HepG2 (cell line): Measurements from ENCODE around the gene SLC35B4. TPM values are rescaled to one million over a fixed set of nuclear protein-coding genes. Genes with fewer than 3 reads are reported as not detected.

ENCODE experiments used
- ATAC-seq: fragments of 200-7000 bp; cut with Tn5 transposase; 3 replicates; pipeline ENCODE4 v1.9.1; 2020; ENCODE audit warnings: mild to moderate bottlenecking, moderate library complexity
- BruUV-seq: library from RNA; stranded (reverse); fragments of 400-500 nt; replicated peaks from 2 replicates; lab custom pipeline; 2021; lab: Mats Ljungman, UMichigan
- CTCF ChIA-PET: fragments of 300-600 bp; formaldehyde crosslinking; extraction: SDS; loops from one replicate; lab custom pipeline; 2021; ENCODE audit warnings: low total read pairs, inconsistent platforms, low intra/inter-chr PET ratio; lab: Yijun Ruan, JAX
- POLR2A ChIA-PET: fragments of 350-600 bp; sonication (Branson Sonifier 250); formaldehyde crosslinking; loops from one replicate; lab custom pipeline; 2020; ENCODE audit warnings: antibody characterized with exemption, inconsistent platforms; lab: Yijun Ruan, JAX
- DNase-seq: peaks from one replicate; pipeline ENCODE4 v3.0.0-alpha.2; 2015; ENCODE audit warnings: low spot score
- FAIRE-seq: peaks from 3 replicates; lab custom pipeline; 2011; peaks lifted over from hg19 to GRCh38; lab: Jason Lieb, UNC
- H2AFZ ChIP-seq: one replicate; pipeline ENCODE4 v1.6.1; 2011; ENCODE audit warnings: low read length, inconsistent platforms
- H3K27ac ChIP-seq: fragments of 300-600 bp; 3 replicates; pipeline ENCODE4 v1.8.0; 2011; ENCODE audit warnings: mixed run types, mild to moderate bottlenecking, mixed read lengths, low read length, inconsistent platforms; ENCODE audit not compliant: insufficient read depth; ENCODE audit errors: extremely low read length
- H3K27me3 ChIP-seq, 2 experiments: fragments of 200-600 bp in 1 of 2; 2 replicates in 1 of 2; 3 replicates in 1 of 2; pipeline versions ENCODE4 v1.6.0 to v1.8.0; 2011; ENCODE audit warnings: low read length in 2 of 2, mild to moderate bottlenecking in 2 of 2, moderate library complexity in 2 of 2, inconsistent platforms in 1 of 2; ENCODE audit not compliant: insufficient read depth in 2 of 2, control insufficient read depth in 1 of 2
- H3K36me3 ChIP-seq, 2 experiments: fragments of 200-600 bp in 1 of 2; replicated peaks in 1 of 2; 2 replicates in 1 of 2; 3 replicates in 1 of 2; pipeline versions ENCODE4 v1.5.1 to v1.8.0; 2011; ENCODE audit warnings: low read length in 2 of 2, inconsistent platforms in 1 of 2; ENCODE audit not compliant: insufficient read depth in 2 of 2, control insufficient read depth in 1 of 2
- H3K4me1 ChIP-seq: 2 replicates; pipeline ENCODE4 v1.5.1; 2012; ENCODE audit warnings: low read length, inconsistent platforms; ENCODE audit not compliant: insufficient read depth
- H3K4me2 ChIP-seq: 2 replicates; pipeline ENCODE4 v1.6.0; 2011; ENCODE audit warnings: low read depth, low read length, inconsistent platforms
- H3K4me3 ChIP-seq, 3 experiments: fragments of 200-600 bp in 1 of 3; sonication (generic), shearing (Covaris generic) in 1 of 3; replicated peaks in 1 of 3; 2 replicates each; pipeline ENCODE4 v1.5.1; 2011 to 2016; ENCODE audit warnings: low read length in 3 of 3, inconsistent platforms in 2 of 3, low read depth in 2 of 3, mild to moderate bottlenecking in 2 of 3, control low read depth in 1 of 3, mixed read lengths in 1 of 3; ENCODE audit not compliant: insufficient read depth in 1 of 3
- H3K79me2 ChIP-seq: one replicate; pipeline ENCODE4 v1.6.1; 2011; ENCODE audit warnings: low read length, inconsistent platforms; ENCODE audit not compliant: insufficient read depth
- H3K9ac ChIP-seq: 2 replicates; pipeline ENCODE4 v1.6.0; 2011; ENCODE audit warnings: mild to moderate bottlenecking, low read depth, low read length, inconsistent platforms; ENCODE audit not compliant: insufficient read depth
- H3K9me3 ChIP-seq: 2 replicates; pipeline ENCODE4 v1.5.1; 2012; ENCODE audit warnings: mild to moderate bottlenecking, low read length
- H4K20me1 ChIP-seq: 2 replicates; pipeline ENCODE4 v1.6.0; 2011; ENCODE audit warnings: inconsistent platforms, mild to moderate bottlenecking, low read length, moderate library complexity; ENCODE audit not compliant: insufficient read depth
- ARID2 ChIP-seq: sonication (generic); formaldehyde crosslinking; IDR thresholded peaks from 2 replicates; pipeline ENCODE4 v1.8.1; 2022; ENCODE audit warnings: mild to moderate bottlenecking, missing genetic modification reagents, borderline replicate concordance
- DNMT1 ChIP-seq: sonication (generic); formaldehyde crosslinking; IDR thresholded peaks from 2 replicates; pipeline ENCODE4 v1.5.1; 2020; ENCODE audit warnings: mild to moderate bottlenecking, missing genetic modification reagents
- FOXP4 ChIP-seq: sonication (generic); formaldehyde crosslinking; IDR thresholded peaks from 2 replicates; pipeline ENCODE4 v1.4.0; 2020; ENCODE audit warnings: missing genetic modification reagents
- MEF2D ChIP-seq: sonication (generic); formaldehyde crosslinking; IDR thresholded peaks from 2 replicates; pipeline ENCODE4 v1.5.1; 2020; ENCODE audit warnings: mild to moderate bottlenecking, missing genetic modification reagents
- NFAT5 ChIP-seq: sonication (generic); formaldehyde crosslinking; IDR thresholded peaks from 2 replicates; pipeline ENCODE4 v1.4.0; 2020; ENCODE audit warnings: missing genetic modification reagents
- SIN3B ChIP-seq: fragments of 150-350 bp; IDR thresholded peaks from 2 replicates; pipeline ENCODE4 v1.6.1; 2014; ENCODE audit warnings: low read length
- SKIL ChIP-seq: sonication (generic); formaldehyde crosslinking; IDR thresholded peaks from 2 replicates; pipeline ENCODE4 v1.8.0; 2022; ENCODE audit warnings: missing genetic modification reagents, mild to moderate bottlenecking, moderate library complexity, borderline replicate concordance
- TBX2 ChIP-seq: sonication (generic); formaldehyde crosslinking; IDR thresholded peaks from 2 replicates; pipeline ENCODE4 v1.5.0; 2020; ENCODE audit warnings: missing genetic modification reagents, mild to moderate bottlenecking, borderline replicate concordance
- ZFP36L1 ChIP-seq: sonication (generic); formaldehyde crosslinking; IDR thresholded peaks from 2 replicates; pipeline ENCODE4 v1.8.0; 2022; ENCODE audit warnings: mild to moderate bottlenecking, missing genetic modification reagents, moderate library complexity
- ZFP62 ChIP-seq: sonication (generic); formaldehyde crosslinking; IDR thresholded peaks from 2 replicates; pipeline ENCODE4 v1.4.0; 2020; ENCODE audit warnings: missing genetic modification reagents
- ZNF124 ChIP-seq: sonication (generic); formaldehyde crosslinking; IDR thresholded peaks from 2 replicates; pipeline ENCODE4 v1.4.0; 2020; ENCODE audit warnings: missing genetic modification reagents
- ZNF326 ChIP-seq: sonication (generic); formaldehyde crosslinking; IDR thresholded peaks from 2 replicates; pipeline ENCODE4 v1.4.0; 2020; ENCODE audit warnings: missing genetic modification reagents, borderline replicate concordance
- ZNF451 ChIP-seq: sonication (generic); formaldehyde crosslinking; IDR thresholded peaks from 2 replicates; pipeline ENCODE4 v1.5.0; 2020; ENCODE audit warnings: mild to moderate bottlenecking, missing genetic modification reagents
- ZNF761 ChIP-seq: sonication (generic); formaldehyde crosslinking; conservative IDR thresholded peaks from 2 replicates; pipeline ENCODE4 v1.4.0; 2020; ENCODE audit warnings: mild to moderate bottlenecking, missing genetic modification reagents
- ZNF83 ChIP-seq: sonication (generic); formaldehyde crosslinking; IDR thresholded peaks from 2 replicates; pipeline ENCODE4 v1.4.0; 2020; ENCODE audit warnings: missing genetic modification reagents, mild to moderate bottlenecking, borderline replicate concordance
- ZNF850 ChIP-seq: sonication (generic); formaldehyde crosslinking; conservative IDR thresholded peaks from 2 replicates; pipeline ENCODE4 v1.9.0; 2021; ENCODE audit warnings: mild to moderate bottlenecking, missing genetic modification reagents
- WGBS: methylation state at CpG from one replicate; pipeline ENCODE4 v1.1.6; 2017; ENCODE audit warnings: low lambda C conversion rate; 5-methylcytosine and 5-hydroxymethylcytosine counted together
- in situ Hi-C: cut with HindIII; loops from 2 replicates; pipeline ENCODE4 v1.10.0; 2017; ENCODE audit warnings: low pct_unique_long_range_greater_than_20kb; ENCODE audit not compliant: extremely low pct_ligation_motif_present
- intact Hi-C: fragments of 100-400 bp; cut with micrococcal nuclease; formaldehyde crosslinking; loops from one replicate; pipeline ENCODE4 v1.10.0; 2022; ENCODE audit not compliant: unreplicated experiment
- polyA plus RNA-seq, 8 experiments: library from polyadenylated mRNA; depleted of rRNA in 3 of 8; stranded (reverse) in 7 of 8; unstranded in 1 of 8; fragments of >200 nt; fragmentation: Illumina TruSeq in 4 of 8; extraction: Trizol in 4 of 8; gene quantifications; 2 replicates each; pipeline versions ENCODE4 v1.2.1 to v1.2.3, GENCODE V29; 2011 to 2016; ENCODE audit warnings: low read depth in 4 of 8, missing spikeins in 1 of 8, mixed read lengths in 1 of 8; ENCODE audit not compliant: insufficient read depth in 1 of 8
- total RNA-seq, 5 experiments: library from RNA; depleted of rRNA; stranded (reverse); fragments of >200 nt; fragmentation: Illumina TruSeq; extraction: Trizol; gene quantifications; 2 replicates each; pipeline ENCODE4 v1.2.3, GENCODE V29; 2016; ENCODE audit warnings: low read depth in 1 of 5

The SLC35B4 gene
- total and polyA plus RNA-seq, 2 of the 13 experiments (the other 11 are each of a cell fraction or from before 2014, with no cell fraction given) = 17.1 to 17.8 TPM

DNA sequence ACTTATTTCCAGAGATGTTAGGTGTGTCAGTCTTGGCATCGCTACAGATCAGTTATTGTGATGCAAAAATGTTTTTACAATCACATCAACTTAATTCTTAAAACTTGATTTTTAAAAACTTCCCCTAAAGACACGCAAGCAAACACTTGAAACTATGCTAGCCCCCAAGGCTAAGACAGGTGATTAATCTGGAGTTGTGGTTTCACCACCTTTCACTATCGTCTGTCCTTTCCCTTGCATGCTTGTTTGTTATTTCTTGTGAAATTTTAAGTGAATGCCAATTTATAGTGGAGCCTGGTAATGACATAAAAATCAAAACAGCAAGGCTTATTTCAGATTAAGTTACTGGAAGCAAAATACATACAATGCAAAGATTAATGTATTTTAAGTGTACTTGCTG lies 70.4 kb downstream of the SLC35B4 start:
- POLR2A ChIA-PET = no interaction called here
- no peaks in the 10 kb centered on the region for H3K9me3 ChIP-seq
- no peaks in the 10 kb centered on the region for H4K20me1 ChIP-seq
- intact Hi-C loops (no loop called here), in situ Hi-C loops (no loop called here)
- DNase-seq (no peak), ATAC-seq (no peak), FAIRE-seq (no peak)
- H2AFZ ChIP-seq = no peak overlapping the region
- no peaks in the 10 kb centered on the region for H3K36me3 ChIP-seq
- no peak overlapping the region for H3K27ac ChIP-seq
- no peak overlapping the region for H3K9ac ChIP-seq
- 3% methylated on average over 3 of the region's 3 CpGs for WGBS
- peaks cover 0 to 12% of the 10 kb centered on the region in 2 experiments; a peak in 1 of 5 replicates for H3K27me3 ChIP-seq
- no peak overlapping the region for H3K4me3 ChIP-seq
- CTCF ChIA-PET = no interaction called here
- H3K79me2 ChIP-seq = no peaks in the 10 kb centered on the region
- H3K4me2 ChIP-seq = no peak overlapping the region
- no TSS peak for BruUV-seq
- no peaks in the 10 kb centered on the region for H3K4me1 ChIP-seq
- TF ChIP-seq ZNF761 (no peak), FOXP4 (CRISPR knock-in tag) (no peak), TBX2 (CRISPR knock-in tag) (no peak), ZNF326 (no peak), ZNF850 (CRISPR knock-in tag) (no peak), SKIL (CRISPR knock-in tag) (no peak), DNMT1 (CRISPR knock-in tag) (no peak), ARID2 (CRISPR knock-in tag) (no peak), ZNF124 (no peak), MEF2D (no peak), NFAT5 (CRISPR knock-in tag) (no peak), ZFP62 (CRISPR knock-in tag) (no peak), ZNF83 (CRISPR knock-in tag) (no peak), ZNF451 (no peak), ZFP36L1 (CRISPR knock-in tag) (no peak), SIN3B (no peak)
